H7 (cell line): ENCODE measurements around the gene TEX35. TPM values are rescaled to one million over a fixed set of nuclear protein-coding genes. Genes with fewer than 3 reads are reported as not detected.
A peak's percentile ranks its signal among the peaks of the same experiment; 100 is the strongest.

ENCODE experiments used
- DNase-seq: peaks from one replicate; pipeline ENCODE4 v3.0.0; 2012
- H3K27me3 ChIP-seq: 2 replicates; pipeline ENCODE4 v1.6.0; 2011; ENCODE audit warnings: mild to moderate bottlenecking, low read length; ENCODE audit not compliant: control insufficient read depth, insufficient read depth
- H3K36me3 ChIP-seq: replicated peaks from 2 replicates; pipeline ENCODE4 v1.5.1; 2011; ENCODE audit warnings: low read length; ENCODE audit not compliant: control insufficient read depth, insufficient read depth
- H3K4me3 ChIP-seq: 2 replicates; pipeline ENCODE4 v1.5.1; 2011; ENCODE audit warnings: low read depth, mild to moderate bottlenecking, control low read depth, low read length, moderate library complexity; ENCODE audit not compliant: insufficient read depth
- total RNA-seq: library from RNA; depleted of rRNA; stranded (reverse); fragments of >200 nt; shearing (Covaris generic); gene quantifications from 2 replicates; pipeline ENCODE4 v1.2.3, GENCODE V29; 2014

The TEX35 gene
- total RNA-seq, 1 experiment from 2014 or later, result not detected

DNA sequence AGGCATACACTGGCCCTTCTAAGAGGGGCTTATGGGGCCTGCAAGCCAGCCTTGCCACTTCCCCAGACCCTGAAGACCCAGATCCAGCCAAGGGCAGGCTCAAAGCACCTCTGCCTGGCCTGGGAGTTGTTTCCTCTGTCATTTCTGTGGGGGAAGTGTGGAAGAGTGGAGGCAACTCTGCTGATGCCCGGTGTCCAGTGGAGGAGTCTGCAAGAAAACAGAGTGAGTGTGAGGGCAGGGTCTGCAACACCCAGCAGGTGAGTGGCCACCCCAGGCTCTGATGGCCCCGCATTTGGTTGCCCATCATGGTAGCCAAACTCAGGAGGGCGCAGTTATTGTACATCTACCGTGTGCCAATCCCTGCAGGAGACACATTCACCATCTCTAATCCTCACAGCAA is 24.5 kb upstream of the TEX35 start:
- Histone ChIP-seq H3K27me3 (no peaks in the 10 kb centered on the region), H3K4me3 (no peak overlapping the region), H3K36me3 (no peaks in the 10 kb centered on the region)

DNA sequence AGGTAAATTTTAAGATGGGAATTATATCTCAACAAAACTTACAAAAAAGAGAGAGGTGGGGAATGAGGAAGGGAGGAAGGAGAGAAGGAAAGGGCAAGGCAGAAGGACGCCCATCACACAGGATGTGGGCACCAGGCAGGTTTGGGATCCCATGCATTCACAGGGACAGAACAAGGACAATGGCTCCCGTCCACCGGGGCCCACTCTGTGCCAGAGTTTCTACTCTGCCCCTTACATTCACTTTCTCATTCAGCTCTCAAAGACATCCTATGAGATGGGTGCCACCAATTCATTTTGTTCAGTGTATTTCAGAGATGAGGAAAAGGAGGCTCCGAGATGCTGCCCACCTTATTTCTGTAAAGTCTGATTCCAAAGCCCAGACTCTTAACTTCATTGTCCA is 23.5 kb upstream of the TEX35 start:
- no peaks in the 10 kb centered on the region for H3K27me3 ChIP-seq
- H3K4me3 ChIP-seq, result no peak overlapping the region
- H3K36me3 ChIP-seq, result no peaks in the 10 kb centered on the region
- DNase-seq, result peak; percentile 28

More for the DNA sequence above, 24.5 kb upstream of the TEX35 start:
- DNase-seq, result peak; percentile 16

DNA sequence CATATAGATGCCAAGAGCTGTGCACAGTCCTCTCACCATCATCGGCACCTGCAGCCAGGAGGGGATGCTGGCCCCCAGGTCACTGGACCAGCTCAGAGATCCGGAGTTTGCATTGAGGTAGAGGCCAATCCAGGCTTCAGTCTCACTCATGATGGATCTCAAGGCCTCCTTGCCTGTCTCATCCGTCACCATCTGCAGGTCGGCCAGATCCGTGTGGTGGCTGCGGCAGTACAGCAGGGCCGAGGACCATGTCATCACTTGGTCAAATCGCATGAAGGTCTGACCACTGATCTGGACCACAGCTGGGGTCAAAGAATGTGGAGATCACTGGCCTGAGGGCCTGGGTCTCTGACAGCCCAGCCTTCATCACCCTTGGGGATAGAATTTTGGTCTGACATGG is 22.8 kb upstream of the TEX35 start:
- peak; percentile 15 for DNase-seq
- Histone ChIP-seq H3K36me3 (no peaks in the 10 kb centered on the region), H3K27me3 (no peaks in the 10 kb centered on the region), H3K4me3 (no peak overlapping the region)

DNA sequence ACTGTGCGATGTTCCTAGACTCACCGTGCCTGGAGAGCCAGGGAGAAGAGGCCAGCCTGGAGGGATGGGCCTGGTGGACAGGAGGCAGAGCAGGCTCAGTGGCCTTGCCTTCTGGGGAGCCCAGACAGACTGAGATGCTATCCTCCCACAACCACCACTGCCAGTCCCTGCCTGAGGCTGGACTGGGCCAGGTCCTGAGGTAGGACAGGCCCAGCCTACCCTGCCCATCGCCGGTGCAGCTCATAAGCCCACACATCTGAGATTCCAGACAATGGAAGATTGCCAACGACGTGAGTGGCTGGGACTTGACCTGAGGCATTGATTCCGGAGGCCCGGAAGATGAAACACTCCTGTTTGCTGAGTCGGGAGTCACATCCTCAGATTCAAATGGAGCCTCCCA is 21.9 kb upstream of the TEX35 start:
- peak; percentile 19 for DNase-seq
- Histone ChIP-seq H3K36me3 (no peaks in the 10 kb centered on the region), H3K4me3 (no peak overlapping the region), H3K27me3 (no peaks in the 10 kb centered on the region)

DNA sequence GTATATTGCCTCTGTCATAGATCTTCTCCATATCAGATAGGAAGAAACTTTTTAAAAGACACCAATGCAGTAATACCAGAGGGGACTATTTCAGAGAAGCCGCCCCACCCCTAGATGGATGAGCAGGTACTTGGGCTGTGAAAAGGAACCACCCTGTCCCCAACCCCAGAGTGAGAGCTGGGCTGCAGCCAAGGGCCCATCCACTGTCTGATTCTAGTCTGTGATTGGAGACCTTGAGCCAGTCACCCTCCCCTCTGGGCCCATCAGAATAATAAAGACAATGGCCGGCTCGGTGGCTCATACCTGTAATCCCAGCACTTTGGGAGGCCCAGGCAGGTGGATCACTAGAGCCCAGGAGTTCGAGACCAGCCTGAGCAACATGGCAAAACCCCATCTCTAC is 21.2 kb upstream of the TEX35 start:
- H3K27me3 ChIP-seq, result no peaks in the 10 kb centered on the region
- H3K4me3 ChIP-seq, result no peak overlapping the region
- no peaks in the 10 kb centered on the region for H3K36me3 ChIP-seq
- DNase-seq, result peak; percentile 39

DNA sequence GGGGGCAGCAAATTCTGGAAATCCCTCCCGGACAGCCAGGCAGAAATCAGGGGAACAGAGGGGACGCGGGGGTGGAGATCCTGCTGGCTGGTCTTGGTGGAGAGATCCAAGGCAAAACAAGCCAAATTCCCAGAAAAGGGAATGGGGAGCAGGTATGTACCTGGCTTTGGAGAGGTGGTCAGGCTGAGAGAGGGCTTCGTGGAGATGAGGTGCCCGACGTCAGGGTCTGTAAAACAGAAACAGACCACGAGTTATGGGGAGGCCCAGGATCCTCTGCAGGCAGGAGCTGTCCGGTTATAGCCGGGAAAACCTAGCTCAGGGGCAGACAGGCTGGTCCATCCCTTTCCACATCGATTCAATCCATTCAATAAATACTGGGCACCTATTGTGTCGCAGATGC is 20.6 kb upstream of the TEX35 start:
- Histone ChIP-seq H3K4me3 (no peak overlapping the region), H3K27me3 (no peaks in the 10 kb centered on the region), H3K36me3 (no peaks in the 10 kb centered on the region)
- peak; percentile 39 for DNase-seq

DNA sequence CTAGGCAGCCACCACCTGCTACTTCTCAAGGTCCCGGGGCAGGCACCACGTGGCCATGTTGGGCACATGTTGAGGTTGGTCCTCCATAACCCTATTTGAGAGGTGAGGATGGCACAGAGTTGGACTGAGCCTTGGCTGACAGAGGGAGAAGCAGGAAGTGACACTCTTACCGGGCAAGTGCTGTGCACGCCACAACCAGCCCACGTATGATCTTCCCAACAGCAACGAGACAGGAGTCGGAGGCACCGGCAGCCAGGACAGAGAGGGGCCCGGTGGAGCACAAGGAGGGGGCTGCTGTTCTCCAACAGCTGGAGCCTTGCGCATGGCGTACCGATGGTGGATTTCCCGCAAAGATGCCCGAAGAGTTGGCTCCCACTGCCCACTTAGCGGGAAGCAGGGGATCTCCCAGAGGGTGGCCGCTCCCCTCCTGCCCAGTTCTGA is 19.6 kb upstream of the TEX35 start:
- peak; percentile 21 for DNase-seq
- no peak overlapping the region for H3K4me3 ChIP-seq
- H3K27me3 ChIP-seq, result no peaks in the 10 kb centered on the region
- no peaks in the 10 kb centered on the region for H3K36me3 ChIP-seq

DNA sequence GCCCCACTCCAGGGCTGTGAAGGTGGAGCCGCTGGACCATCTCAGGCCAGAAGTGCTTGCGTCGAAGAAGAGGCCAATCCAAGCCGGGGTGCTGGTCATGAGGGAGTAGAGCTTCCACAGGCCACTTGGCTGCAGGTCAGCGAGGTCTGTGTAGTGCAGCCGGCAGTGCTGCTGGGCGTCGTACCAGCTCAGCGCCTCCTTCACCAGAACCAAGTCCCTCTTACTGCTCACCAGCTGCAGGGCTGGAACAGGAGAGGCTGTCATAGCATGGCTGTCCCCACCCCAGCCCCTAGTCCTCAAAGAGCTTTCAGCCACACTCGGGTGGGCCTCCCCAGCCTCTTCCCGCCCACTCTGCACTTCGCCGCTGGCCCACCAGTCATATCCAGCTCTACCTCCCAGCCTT is 18.3 kb upstream of the TEX35 start:
- DNase-seq, result peak; percentile 30
- Histone ChIP-seq H3K36me3 (no peaks in the 10 kb centered on the region), H3K4me3 (no peak overlapping the region), H3K27me3 (no peaks in the 10 kb centered on the region)

DNA sequence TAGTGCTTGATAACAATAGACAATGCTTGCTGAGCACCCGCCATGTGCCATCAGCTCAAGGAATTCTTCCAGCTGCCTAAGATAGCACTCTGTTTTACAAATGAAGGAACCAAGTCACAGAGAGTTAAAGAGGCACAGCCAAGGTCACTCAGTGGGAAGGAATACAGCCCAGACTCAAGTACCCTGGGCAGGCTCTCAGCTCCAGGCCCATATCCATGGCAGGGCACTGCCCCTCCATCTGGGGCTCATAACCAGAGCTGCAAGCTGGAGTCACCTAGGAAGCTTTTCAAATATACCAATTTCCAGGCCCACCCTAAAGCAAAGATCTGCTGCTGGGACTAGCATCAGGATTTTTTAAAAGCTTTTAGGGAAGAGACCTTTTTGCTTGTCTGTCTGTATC is 17.8 kb upstream of the TEX35 start:
- H3K4me3 ChIP-seq, result no peak overlapping the region
- peak; percentile 39 for DNase-seq
- no peaks in the 10 kb centered on the region for H3K27me3 ChIP-seq
- no peaks in the 10 kb centered on the region for H3K36me3 ChIP-seq

DNA sequence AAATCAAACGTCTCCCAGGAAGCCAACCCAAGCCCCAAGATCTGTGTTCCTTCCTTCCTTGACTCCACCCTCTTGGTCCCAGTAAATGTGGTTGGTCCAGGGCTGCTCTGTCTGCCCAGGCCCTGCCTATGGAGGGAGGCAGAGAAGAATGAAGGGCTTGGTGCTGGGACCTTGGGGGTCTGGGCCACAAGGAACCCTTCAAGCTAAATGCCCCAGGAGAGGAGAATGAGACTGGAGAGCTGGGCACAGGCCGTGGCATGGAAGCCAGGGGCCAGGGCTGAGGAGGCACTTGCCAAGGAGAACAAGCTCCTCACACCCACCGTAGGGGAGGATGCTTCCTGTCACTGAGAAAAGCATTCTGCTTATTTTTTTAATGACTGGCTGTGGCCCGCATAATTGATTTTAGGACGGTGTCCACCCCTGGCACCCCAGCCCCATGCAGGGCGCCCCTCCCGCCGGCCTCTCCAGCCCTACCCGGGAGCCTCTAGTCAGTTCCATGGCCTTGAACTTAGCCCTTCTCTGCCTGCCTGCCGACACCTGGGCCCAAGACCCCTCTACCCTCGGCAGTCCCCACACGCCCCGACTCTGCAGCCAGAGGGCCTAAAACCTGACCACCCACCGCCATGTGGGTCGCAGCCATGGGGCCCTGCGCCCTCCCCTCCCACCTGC is 17.0 kb upstream of the TEX35 start:
- H3K4me3 ChIP-seq, result no peak overlapping the region
- DNase-seq, result peak; percentile 59
- no peaks in the 10 kb centered on the region for H3K36me3 ChIP-seq
- no peaks in the 10 kb centered on the region for H3K27me3 ChIP-seq

DNA sequence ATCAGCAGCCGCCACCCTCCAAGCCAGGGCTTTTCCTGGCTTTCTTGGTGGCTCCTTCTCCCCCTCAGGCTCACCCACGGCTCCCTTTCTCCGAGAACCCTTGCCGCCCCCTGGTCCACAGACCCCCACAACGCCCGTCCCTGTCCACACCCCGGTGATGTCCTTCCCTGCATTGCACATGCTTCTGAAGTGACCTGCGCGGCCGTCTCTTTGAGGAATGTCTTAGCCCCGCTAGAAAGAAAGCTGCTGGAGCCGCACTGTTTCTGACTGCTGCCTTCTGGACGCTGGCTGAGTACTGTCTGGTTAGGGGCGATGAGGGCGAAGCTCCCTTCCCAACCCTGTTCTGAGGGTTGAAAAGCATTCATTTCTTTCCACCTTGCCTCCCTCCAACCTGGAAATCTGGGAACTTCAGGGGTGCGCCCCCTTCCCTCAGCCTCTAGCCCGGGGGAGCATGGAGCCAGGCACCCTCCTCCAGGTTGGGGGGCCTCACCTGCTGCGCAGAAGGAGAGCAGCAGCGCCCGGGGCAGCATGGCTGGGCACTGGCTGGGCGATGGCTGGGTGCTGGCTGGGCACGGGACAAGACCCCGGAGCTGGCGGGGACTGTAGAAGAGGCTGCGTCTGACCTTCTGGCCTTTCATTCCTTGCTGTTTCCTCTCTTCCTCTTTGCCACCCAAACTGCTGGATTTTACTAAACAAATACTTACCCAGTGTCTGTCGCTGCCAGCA is 16.3 kb upstream of the TEX35 start, which contains the start of gene CLEC20A:
Gene CLEC20A (minus strand): TSS at position 555 of the 726 bp plus-strand sequence. CDS start 25 bp downstream, at position 530.
- DNase-seq, result peak; percentile 30
- Histone ChIP-seq H3K4me3 (no peak within 1 kb of the TSS), H3K27me3 (no peaks in the 10 kb centered on the region), H3K36me3 (no peaks in the 10 kb centered on the region)

DNA sequence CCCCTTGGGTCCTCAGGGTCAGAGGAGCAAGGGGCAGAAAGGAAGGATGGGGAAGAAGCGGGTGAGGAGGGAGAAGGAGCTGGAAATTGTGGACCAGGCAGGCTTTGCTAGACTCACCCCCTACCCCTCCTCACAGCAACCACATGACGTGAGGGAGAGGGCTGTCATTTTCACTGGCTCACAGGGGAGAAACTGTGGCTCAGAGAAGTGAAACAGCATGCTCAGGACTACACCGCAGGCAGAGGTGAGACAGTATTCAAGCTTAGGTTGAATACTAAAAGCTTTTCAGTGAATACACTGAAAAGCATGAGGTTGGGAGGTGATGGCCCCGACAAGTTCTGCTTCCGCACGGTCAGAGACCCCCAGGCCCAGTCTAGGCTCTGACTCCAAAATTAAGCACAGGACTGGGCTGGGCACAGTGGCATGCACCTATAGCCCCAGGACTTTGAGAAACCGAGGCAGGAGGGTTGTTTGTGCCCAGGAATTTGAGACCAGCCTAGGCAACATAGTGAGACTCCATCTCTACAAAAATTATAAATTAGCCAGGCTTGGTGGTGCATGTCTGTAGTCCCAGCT is 14.9 kb upstream of the TEX35 start:
- Histone ChIP-seq H3K36me3 (no peaks in the 10 kb centered on the region), H3K4me3 (no peak overlapping the region), H3K27me3 (no peaks in the 10 kb centered on the region)
- DNase-seq, result peak; percentile 11

DNA sequence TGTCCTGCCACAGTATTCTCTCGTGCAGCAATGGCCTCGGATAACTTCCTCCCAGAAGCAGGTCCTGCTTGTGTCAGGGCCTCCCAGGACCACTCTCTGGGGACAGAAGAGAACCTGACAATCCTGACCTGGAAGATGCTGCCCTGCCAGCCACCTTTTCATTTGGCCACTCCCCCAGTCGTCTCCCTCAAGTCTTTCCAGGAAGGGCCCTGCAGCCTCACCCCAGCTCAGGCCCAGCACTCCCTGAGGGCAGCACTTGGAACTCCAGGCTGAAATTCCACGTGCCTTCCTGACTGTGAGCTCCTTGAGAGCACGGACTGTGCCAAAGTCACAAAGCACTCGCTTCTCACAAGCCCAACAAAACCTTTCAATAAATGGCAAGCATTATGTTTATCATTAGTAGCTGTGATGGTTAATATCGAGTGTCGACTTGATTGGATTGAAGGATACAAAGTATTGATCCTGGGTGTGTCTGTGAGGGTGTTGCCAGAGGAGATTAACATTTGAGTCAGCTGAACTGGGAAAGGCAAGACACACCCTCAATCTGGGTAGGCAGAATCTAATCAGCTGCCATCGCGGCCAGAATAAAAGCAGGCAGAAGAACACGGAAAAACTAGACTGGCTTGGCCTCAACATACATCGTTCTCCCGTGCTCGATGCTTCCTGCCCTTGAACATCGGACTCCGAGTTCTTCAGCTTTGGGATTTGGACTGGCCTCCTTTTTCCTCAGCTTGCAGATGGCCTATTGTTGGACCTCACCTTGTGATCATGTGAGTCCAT is 13.8 kb upstream of the TEX35 start:
- DNase-seq, result peak; percentile 61
- no peak overlapping the region for H3K4me3 ChIP-seq
- no peaks in the 10 kb centered on the region for H3K36me3 ChIP-seq
- no peaks in the 10 kb centered on the region for H3K27me3 ChIP-seq

DNA sequence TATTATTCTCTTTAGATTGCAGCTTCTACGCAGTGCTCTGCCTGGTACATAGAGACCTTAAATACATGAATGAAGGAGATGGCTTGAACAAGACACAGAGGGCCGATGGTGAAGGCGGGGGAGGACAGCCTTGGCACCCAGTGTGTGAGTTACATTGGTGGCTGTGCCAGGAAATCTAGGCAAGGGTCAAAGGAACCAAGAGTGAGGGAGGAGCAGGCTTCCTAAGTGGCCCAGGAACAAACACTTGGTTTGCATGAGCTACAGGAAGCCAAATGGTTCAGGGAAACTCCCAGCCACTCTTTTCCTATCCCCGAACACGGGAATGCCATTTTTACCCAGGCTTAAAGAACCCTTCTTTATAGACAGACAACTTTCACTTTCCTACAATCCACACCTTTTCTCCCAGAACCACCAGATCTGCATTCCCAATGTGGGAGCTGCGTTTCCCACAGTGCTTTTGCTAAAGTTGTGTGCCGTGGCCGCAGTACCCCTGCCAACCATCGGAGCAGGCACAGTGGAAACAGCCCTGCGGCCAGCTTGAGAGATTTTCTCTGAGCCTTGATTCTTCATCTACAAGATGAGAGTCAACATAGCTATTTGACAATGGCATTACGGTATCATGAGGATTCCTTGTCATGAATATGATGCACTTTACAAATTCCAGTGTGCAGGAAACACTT is 12.7 kb upstream of the TEX35 start:
- H3K36me3 ChIP-seq, result no peaks in the 10 kb centered on the region
- no peaks in the 10 kb centered on the region for H3K27me3 ChIP-seq
- peak; percentile 72 for DNase-seq
- no peak overlapping the region for H3K4me3 ChIP-seq
